ENCODE measurements around the gene DST. TPM values are rescaled to one million over a fixed set of nuclear protein-coding genes. Genes with fewer than 3 reads are reported as not detected.

DST gene
- total RNA-seq, 2 donors from 2014 or later = 101 to 113 TPM

DNA sequence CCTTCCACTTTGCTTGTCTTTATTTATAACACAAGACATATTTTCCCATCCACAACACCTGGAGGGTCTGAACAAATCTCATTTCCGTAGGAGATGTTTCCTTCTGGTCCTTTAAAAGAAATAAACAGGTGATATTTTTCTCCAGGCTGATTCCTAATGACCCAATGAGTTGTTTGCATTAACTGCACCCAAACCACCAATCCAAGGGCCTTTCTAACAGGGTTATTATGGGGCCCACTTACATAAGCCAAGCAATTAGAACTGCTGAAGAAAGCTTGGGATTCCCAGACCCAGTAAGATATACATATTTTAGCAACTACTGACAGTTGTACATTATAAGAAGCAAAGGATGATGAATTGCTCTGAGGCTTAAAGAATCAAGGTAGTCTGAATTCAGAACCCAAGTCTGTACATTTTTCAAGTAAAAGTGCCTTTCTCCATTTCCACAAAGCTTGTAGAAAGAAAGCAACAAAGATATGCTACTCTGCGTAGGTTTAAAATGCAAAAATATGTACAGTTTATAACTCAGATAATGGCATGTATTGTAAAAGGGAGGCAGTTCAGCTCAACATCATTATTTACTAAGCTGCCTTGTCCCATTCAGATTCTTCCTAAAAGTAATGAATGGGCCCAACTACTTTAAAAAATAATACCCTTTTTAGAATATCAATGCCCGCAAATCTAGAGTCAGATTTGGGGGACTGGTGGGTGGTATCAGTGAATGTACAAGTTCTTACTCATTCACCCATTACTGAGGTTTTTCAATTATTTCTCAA is 120.0 kb downstream of the DST start:
- WGBS, 2 experiments (ENCODE audit: insufficient coverage in 1 of 2, insufficient read length in 1 of 2) = 78% methylated on average over 2 of the region's 3 CpGs; no CpG with 5 or more reads in 1 of the 2 experiments
- TF ChIP-seq, protein P1, sequence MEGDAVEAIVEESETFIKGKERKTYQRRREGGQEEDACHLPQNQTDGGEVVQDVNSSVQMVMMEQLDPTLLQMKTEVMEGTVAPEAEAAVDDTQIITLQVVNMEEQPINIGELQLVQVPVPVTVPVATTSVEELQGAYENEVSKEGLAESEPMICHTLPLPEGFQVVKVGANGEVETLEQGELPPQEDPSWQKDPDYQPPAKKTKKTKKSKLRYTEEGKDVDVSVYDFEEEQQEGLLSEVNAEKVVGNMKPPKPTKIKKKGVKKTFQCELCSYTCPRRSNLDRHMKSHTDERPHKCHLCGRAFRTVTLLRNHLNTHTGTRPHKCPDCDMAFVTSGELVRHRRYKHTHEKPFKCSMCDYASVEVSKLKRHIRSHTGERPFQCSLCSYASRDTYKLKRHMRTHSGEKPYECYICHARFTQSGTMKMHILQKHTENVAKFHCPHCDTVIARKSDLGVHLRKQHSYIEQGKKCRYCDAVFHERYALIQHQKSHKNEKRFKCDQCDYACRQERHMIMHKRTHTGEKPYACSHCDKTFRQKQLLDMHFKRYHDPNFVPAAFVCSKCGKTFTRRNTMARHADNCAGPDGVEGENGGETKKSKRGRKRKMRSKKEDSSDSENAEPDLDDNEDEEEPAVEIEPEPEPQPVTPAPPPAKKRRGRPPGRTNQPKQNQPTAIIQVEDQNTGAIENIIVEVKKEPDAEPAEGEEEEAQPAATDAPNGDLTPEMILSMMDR (conservative IDR thresholded peaks at IDR 0.05) = no peak
- Histone ChIP-seq H3K36me3 (ENCODE audit: control insufficient read depth, insufficient read depth, low read length) (peaks cover 37% of the 10 kb centered on the region), H3K4me3 (ENCODE audit: low read length) (no peak overlapping the region), H3K27ac (ENCODE audit: low read depth, low read length) (no peak overlapping the region), H3K4me1 (ENCODE audit: control insufficient read depth, insufficient read depth, low read length) (no peaks in the 10 kb centered on the region), H3K9ac (ENCODE audit: extremely low read depth, low read length, poor library complexity, severe bottlenecking) (no peak overlapping the region), H3K27me3 (ENCODE audit: control insufficient read depth, insufficient read depth, low read length, poor library complexity, severe bottlenecking) (no peaks in the 10 kb centered on the region), H3K9me3 (ENCODE audit: control insufficient read depth, low read length) (no peaks in the 10 kb centered on the region)
- no peak for DNase-seq
- Mint-ChIP-seq H3K9me3 (no peaks in the 10 kb centered on the region), H3K27ac (no peak overlapping the region), H3K4me1 (peaks cover 16% of the 10 kb centered on the region), H3K4me3 (no peak overlapping the region), H3K36me3 (ENCODE audit: low read depth) (peaks cover 31% of the 10 kb centered on the region), H3K27me3 (ENCODE audit: insufficient read depth) (no peaks in the 10 kb centered on the region)

DNA sequence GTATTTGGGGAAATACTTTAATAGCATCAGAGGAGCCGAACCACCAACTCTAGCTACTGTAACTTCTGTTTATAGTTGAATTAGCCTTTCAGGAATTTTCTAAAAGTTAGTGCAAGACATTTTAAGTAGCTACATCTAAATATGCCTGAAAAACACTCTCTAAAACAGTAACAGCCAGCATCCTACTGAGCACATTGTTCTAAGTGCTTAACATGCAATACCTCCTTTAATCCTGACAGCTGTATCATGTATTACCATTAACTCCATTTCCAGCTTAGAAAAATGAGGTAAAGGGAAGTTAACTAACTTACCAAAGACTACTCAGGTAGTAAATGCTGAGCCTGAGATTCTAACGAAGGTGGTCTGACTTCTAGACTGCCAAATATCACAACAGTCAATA is 120.7 kb downstream of the DST start:
- no peaks in the 10 kb centered on the region for H3K9me3 ChIP-seq (ENCODE audit: control insufficient read depth, low read length)
- peak overlapping the region; percentile 44 for H3K4me3 ChIP-seq (ENCODE audit: low read length)
- no peaks in the 10 kb centered on the region for H3K4me1 ChIP-seq (ENCODE audit: control insufficient read depth, insufficient read depth, low read length)
- Mint-ChIP-seq H3K27ac (no peak overlapping the region), H3K9me3 (no peaks in the 10 kb centered on the region), H3K4me1 (peaks cover 16% of the 10 kb centered on the region), H3K4me3 (no peak overlapping the region), H3K36me3 (ENCODE audit: low read depth) (peaks cover 24% of the 10 kb centered on the region), H3K27me3 (ENCODE audit: insufficient read depth) (no peaks in the 10 kb centered on the region)
- TF ChIP-seq, protein P1 (conservative IDR thresholded peaks at IDR 0.05) = no peak
- DNase-seq = no peak
- H3K27ac ChIP-seq (ENCODE audit: low read depth, low read length) = no peak overlapping the region
- 54 to 72% methylated on average over 2 of the region's 2 CpGs for WGBS, 2 experiments (ENCODE audit: insufficient coverage in 1 of 2, insufficient read length in 1 of 2)
- H3K36me3 ChIP-seq (ENCODE audit: control insufficient read depth, insufficient read depth, low read length) = peaks cover 37% of the 10 kb centered on the region
- H3K27me3 ChIP-seq (ENCODE audit: control insufficient read depth, insufficient read depth, low read length, poor library complexity, severe bottlenecking) = no peaks in the 10 kb centered on the region
- H3K9ac ChIP-seq (ENCODE audit: extremely low read depth, low read length, poor library complexity, severe bottlenecking) = no peak overlapping the region

DNA sequence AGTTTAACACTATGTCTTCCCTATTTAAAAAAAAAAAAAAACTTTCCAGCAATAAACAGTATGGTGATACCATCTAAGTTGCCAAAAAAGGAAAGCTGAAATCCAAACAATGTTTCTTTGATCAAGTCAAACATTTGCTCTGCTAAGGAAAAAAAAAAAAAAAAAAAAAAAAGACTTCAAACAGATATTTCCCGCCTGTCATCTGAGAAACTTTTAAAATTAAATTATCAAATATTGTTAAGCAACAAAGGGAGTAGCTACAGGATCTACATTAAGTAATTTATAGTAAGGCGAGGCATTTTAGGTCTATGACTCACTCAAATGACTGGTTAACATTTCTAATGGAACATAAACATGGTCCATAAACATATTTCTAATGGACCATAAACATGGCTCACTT is 121.2 kb downstream of the DST start:
- Histone ChIP-seq H3K9ac (ENCODE audit: extremely low read depth, low read length, poor library complexity, severe bottlenecking) (no peak overlapping the region), H3K4me1 (ENCODE audit: control insufficient read depth, insufficient read depth, low read length) (no peaks in the 10 kb centered on the region), H3K27me3 (ENCODE audit: control insufficient read depth, insufficient read depth, low read length, poor library complexity, severe bottlenecking) (no peaks in the 10 kb centered on the region), H3K9me3 (ENCODE audit: control insufficient read depth, low read length) (no peaks in the 10 kb centered on the region), H3K4me3 (ENCODE audit: low read length) (peak overlapping the region; percentile 44), H3K27ac (ENCODE audit: low read depth, low read length) (no peak overlapping the region), H3K36me3 (ENCODE audit: control insufficient read depth, insufficient read depth, low read length) (peaks cover 38% of the 10 kb centered on the region)
- H3K36me3 Mint-ChIP-seq (ENCODE audit: low read depth) = peaks cover 21% of the 10 kb centered on the region
- H3K27ac Mint-ChIP-seq = no peak overlapping the region
- TF ChIP-seq, protein P1 (conservative IDR thresholded peaks at IDR 0.05) = no peak
- 100% methylated on average over 1 of the region's 2 CpGs; no CpG with 5 or more reads in 1 of the 2 experiments for WGBS, 2 experiments (ENCODE audit: insufficient coverage in 1 of 2, insufficient read length in 1 of 2)
- no peaks in the 10 kb centered on the region for H3K9me3 Mint-ChIP-seq
- H3K27me3 Mint-ChIP-seq (ENCODE audit: insufficient read depth) = no peaks in the 10 kb centered on the region
- no peak for DNase-seq
- peaks cover 16% of the 10 kb centered on the region for H3K4me1 Mint-ChIP-seq
- H3K4me3 Mint-ChIP-seq = no peak overlapping the region

Data from endodermal cell (in vitro differentiated cells).